ENCODE data around the gene NOX4.
"Not testable (repeated sequence)": the region's sequence is repeated elsewhere in the genome, so short reads cannot be mapped to it uniquely, and the experiment has no call there.

NOX4 gene

GRCh38 chr11:89288004-89288403 is 203.2 kb downstream of the NOX4 start:
- not testable (repeated sequence) for DNase-seq

DNA sequence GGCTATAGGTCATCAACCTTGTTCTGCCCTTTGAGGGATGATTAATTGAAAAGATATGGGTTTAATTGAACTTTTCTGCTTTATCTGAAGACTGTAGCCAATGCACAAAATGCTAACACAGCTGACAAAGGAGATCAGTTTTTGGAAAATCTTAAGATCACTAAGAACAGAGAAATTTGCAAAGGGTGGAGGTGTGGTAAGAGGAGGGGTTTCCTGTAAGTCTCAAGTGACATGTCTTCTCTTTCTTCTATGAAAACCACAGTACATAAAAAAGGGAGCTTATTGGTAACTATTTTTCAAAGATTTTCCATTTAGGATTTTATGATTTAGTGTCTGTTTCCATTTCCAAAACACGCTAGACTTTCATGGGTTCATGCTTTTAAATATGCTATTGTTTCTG is 204.6 kb downstream of the NOX4 start:
- DNase-seq = not testable (repeated sequence)

GRCh38 chr11:89281032-89281677 is 210.0 kb downstream of the NOX4 start:
- DNase-seq = not testable (repeated sequence)

GRCh38 chr11:89279176-89279575 is 212.0 kb downstream of the NOX4 start:
- no peak for DNase-seq

DNA sequence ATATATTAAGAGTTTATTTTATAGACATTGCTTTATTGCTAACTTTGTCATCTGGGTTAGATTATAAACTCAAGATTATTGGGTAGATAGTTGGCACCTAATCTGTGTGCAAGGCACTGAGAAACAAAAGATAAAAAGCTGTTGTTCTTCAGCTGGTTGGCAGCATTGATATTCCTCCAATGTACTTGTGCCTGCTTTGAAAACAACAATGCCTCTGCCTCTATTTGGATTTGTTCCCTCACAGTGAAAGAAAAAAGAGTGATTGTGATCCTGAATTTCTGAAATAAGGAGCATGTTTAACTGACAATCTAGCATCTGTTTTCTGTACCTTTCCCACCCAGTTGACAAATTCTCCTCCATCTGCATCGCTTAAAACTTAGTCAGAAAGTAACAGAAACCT is 215.2 kb downstream of the NOX4 start:
- no peak for DNase-seq

All from kidney glomerular epithelial cell (primary cell).